GM12864 (cell line): ENCODE results near the gene CHGA.

Source experiments
- DNase-seq: peaks from one replicate; pipeline ENCODE4 v3.0.0-alpha.2; 2011; ENCODE audit warnings: low read depth
- H3K4me3 ChIP-seq: 2 replicates; pipeline ENCODE4 v1.5.1; 2011; ENCODE audit warnings: mild to moderate bottlenecking, low read depth, low read length, control low read depth
- CTCF ChIP-seq: IDR thresholded peaks from 2 replicates; pipeline ENCODE4 v1.5.1; 2011; ENCODE audit warnings: low read depth, mild to moderate bottlenecking, moderate library complexity, low read length, control low read depth, inconsistent platforms; ENCODE audit errors: missing control alignments

CHGA gene

GRCh38 chr14:92922883-92923743 is at the start of gene CHGA:
Gene CHGA (plus strand): TSS chr14:92923150. CDS start chr14:92923360, 210 bp downstream.
- no peak for DNase-seq
- H3K4me3 ChIP-seq: no peak within 1 kb of the TSS
- TF ChIP-seq CTCF: no peak

DNA sequence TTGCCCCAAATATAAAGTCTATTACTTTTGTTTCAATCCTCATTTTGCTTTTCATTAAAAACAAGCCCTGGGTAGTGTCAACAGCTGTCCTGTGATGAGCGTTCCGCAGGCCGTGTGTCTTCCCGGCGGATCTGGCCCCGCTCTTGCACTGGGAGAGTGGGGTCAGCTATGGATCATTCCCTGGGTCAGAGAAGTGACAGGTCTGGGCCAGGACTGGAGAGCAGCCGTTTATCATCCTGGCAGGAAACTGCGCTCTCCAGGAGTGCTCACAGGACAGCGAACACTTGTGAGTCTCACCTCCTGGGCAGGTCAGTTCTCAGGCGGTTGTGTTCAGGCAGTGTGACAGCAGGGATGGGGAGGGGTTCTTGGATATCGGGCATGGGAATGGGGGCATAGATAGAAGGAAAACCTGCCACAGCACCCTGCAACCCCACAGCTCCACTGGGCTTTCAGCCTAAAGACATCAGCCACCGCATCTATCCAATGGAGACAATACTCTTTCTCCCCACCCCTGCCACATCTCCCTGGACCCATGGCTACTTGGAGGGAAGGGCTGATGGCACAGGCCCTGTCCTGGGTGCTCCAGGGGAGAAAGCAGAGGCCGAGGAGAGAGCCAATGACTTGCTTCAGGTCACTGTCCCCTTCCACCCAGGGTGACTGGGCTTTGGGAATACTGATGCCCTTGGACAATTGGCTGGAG is 47.8 kb upstream of the CHGA start:
- no peak for DNase-seq
- TF ChIP-seq CTCF: no peak
- no peak overlapping the region for H3K4me3 ChIP-seq

DNA sequence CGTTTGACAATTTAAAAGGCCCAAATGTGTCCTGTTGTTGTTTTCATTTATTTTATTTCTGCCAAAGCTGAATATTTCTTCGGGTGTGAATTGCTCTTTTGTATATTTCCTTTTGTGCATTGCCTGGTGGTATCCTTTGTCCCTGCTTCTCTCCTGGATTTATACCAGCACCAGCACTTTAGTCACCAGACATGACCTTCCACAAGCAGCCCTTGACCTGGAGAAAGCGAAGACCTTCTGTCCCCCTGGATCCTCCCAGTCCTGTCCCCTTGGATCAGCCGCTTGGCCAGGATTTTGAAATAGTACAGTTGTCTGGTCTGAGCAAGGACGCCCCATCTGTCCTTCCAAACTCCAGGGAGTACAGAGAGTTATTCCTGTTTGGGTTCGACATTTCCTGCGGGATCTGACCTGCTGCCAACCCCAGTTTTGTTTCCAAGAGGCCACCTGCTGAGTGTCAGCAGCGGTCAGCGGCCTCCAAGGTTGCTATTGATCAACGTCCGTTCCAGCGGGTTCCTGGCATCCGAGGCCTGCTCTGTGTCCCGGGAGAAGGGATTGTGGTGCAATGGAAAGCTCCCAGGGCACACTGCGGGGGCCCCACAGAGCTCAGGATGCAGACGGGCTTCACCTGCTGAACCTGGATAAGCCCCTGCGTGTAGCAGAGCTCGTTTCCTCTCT is 45.1 kb upstream of the CHGA start:
- no peak overlapping the region for H3K4me3 ChIP-seq
- DNase-seq: no peak
- TF ChIP-seq CTCF: no peak

- no peak for DNase-seq
- no peak for TF ChIP-seq CTCF
- no peak overlapping the region for H3K4me3 ChIP-seq
Measured at GRCh38 chr14:92880351-92880750, 42.6 kb upstream of the CHGA start.

DNA sequence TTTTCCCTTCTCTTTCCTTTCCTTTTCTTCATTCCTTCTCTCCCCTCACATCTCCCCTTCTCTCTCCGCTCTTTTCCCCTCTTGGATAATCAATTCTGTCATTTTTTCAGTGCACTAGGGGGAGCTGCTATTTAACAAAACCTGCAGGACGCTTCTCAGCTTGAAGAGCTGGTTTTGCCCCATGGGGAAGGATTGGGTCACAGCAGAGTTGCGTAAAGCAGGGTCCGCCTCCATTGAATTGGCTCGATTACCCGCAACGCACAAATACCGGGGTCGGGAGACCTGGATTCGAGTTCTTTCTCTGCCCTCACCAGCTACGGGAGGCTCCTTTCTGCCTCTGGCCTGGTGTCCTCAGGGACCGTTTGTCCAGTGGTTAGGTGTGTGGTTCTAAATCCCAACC is 42.1 kb upstream of the CHGA start:
- TF ChIP-seq CTCF: no peak
- no peak overlapping the region for H3K4me3 ChIP-seq
- no peak for DNase-seq

- TF ChIP-seq CTCF: no peak
- no peak for DNase-seq
- no peak overlapping the region for H3K4me3 ChIP-seq
Measured at GRCh38 chr14:92883066-92883465, 39.9 kb upstream of the CHGA start.
